GM19324 (cell line): ENCODE data around the gene DUSP22.
A peak's percentile ranks its signal among the peaks of the same experiment; 100 is the strongest.

Source experiments
- ATAC-seq: cut with Tn5 transposase; IDR thresholded peaks from one replicate; pipeline ENCODE4 v1.9.1; 2021; ENCODE audit warnings: mild to moderate bottlenecking, moderate library complexity; ENCODE audit not compliant: unreplicated experiment, low FRiP score

DUSP22 gene

GRCh38 chr6:308307-308706, 16.0 kb downstream of the DUSP22 start:
- ATAC-seq = no peak

- ATAC-seq = no peak
Observed at GRCh38 chr6:308768-309167, 16.5 kb downstream of the DUSP22 start.

- no peak for ATAC-seq
Observed at GRCh38 chr6:309947-310346, 17.7 kb downstream of the DUSP22 start.

GRCh38 chr6:310671-311070, 18.4 kb downstream of the DUSP22 start:
- ATAC-seq = no peak

- ATAC-seq = no peak
Observed at GRCh38 chr6:311679-312220, 19.5 kb downstream of the DUSP22 start.

- ATAC-seq = no peak
Observed at GRCh38 chr6:313087-313486, 20.8 kb downstream of the DUSP22 start.

GRCh38 chr6:313917-314316, 21.6 kb downstream of the DUSP22 start:
- no peak for ATAC-seq

- ATAC-seq = no peak
Observed at GRCh38 chr6:314377-314776, 22.1 kb downstream of the DUSP22 start.

GRCh38 chr6:315226-315625, 22.9 kb downstream of the DUSP22 start:
- ATAC-seq = no peak

GRCh38 chr6:315921-316752, 23.9 kb downstream of the DUSP22 start:
- no peak for ATAC-seq

- no peak for ATAC-seq
Observed at GRCh38 chr6:316753-317038, 24.4 kb downstream of the DUSP22 start.

GRCh38 chr6:317060-317447, 24.8 kb downstream of the DUSP22 start:
- ATAC-seq = no peak

GRCh38 chr6:317448-318144, 25.3 kb downstream of the DUSP22 start:
- peak; percentile 22 for ATAC-seq

- ATAC-seq = no peak
Observed at GRCh38 chr6:318243-318890, 26.1 kb downstream of the DUSP22 start.

GRCh38 chr6:319177-320131, 27.2 kb downstream of the DUSP22 start:
- peak; percentile 29 for ATAC-seq

- ATAC-seq = no peak
Observed at GRCh38 chr6:320351-321157, 28.3 kb downstream of the DUSP22 start.

GRCh38 chr6:321158-321438, 28.8 kb downstream of the DUSP22 start:
- no peak for ATAC-seq

GRCh38 chr6:321536-322258, 29.4 kb downstream of the DUSP22 start:
- no peak for ATAC-seq

- ATAC-seq = no peak
Observed at GRCh38 chr6:322259-322930, 30.1 kb downstream of the DUSP22 start.
